ENCODE data around the gene PDCD2L.
"Not testable (repeated sequence)": the region's sequence is repeated elsewhere in the genome, so short reads cannot be mapped to it uniquely, and the experiment has no call there.

GRCh38 chr19:34400844-34401243 is 3.4 kb upstream of the PDCD2L start:
- TF ChIP-seq, protein P1, sequence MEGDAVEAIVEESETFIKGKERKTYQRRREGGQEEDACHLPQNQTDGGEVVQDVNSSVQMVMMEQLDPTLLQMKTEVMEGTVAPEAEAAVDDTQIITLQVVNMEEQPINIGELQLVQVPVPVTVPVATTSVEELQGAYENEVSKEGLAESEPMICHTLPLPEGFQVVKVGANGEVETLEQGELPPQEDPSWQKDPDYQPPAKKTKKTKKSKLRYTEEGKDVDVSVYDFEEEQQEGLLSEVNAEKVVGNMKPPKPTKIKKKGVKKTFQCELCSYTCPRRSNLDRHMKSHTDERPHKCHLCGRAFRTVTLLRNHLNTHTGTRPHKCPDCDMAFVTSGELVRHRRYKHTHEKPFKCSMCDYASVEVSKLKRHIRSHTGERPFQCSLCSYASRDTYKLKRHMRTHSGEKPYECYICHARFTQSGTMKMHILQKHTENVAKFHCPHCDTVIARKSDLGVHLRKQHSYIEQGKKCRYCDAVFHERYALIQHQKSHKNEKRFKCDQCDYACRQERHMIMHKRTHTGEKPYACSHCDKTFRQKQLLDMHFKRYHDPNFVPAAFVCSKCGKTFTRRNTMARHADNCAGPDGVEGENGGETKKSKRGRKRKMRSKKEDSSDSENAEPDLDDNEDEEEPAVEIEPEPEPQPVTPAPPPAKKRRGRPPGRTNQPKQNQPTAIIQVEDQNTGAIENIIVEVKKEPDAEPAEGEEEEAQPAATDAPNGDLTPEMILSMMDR (IDR thresholded peaks at IDR 0.05; ENCODE audit: insufficient read depth, low read length, poor library complexity, severe bottlenecking), result not testable (repeated sequence)
- TF ChIP-seq EZH2phosphoT487 (conservative IDR thresholded peaks at IDR 0.05; ENCODE audit: low read length), result not testable (repeated sequence)
